HG03039 (cell line): Measurements from ENCODE around the gene COQ5.

Experiments
- ATAC-seq: cut with Tn5 transposase; IDR thresholded peaks from one replicate; pipeline ENCODE4 v1.9.1; 2021; ENCODE audit warnings: mild to moderate bottlenecking, moderate library complexity; ENCODE audit not compliant: unreplicated experiment

COQ5 gene

GRCh38 chr12:120485961-120486881 lies 42.7 kb downstream of the COQ5 start:
- no peak for ATAC-seq

- ATAC-seq, result no peak
These were observed 45.3 kb downstream of the COQ5 start for GRCh38 chr12:120483621-120484020.

GRCh38 chr12:120481022-120481767 lies 47.8 kb downstream of the COQ5 start:
- ATAC-seq, result no peak

- no peak for ATAC-seq
These were observed 48.7 kb downstream of the COQ5 start for GRCh38 chr12:120480211-120480610.

GRCh38 chr12:120479458-120479857 lies 49.5 kb downstream of the COQ5 start:
- no peak for ATAC-seq

- ATAC-seq, result no peak
These were observed 53.3 kb downstream of the COQ5 start for GRCh38 chr12:120475643-120476042.

GRCh38 chr12:120474616-120474960 lies 54.4 kb downstream of the COQ5 start:
- ATAC-seq, result no peak

- ATAC-seq, result no peak
These were observed 54.9 kb downstream of the COQ5 start for GRCh38 chr12:120473807-120474615.

- ATAC-seq, result no peak
These were observed 56.4 kb downstream of the COQ5 start for GRCh38 chr12:120472521-120472920.

GRCh38 chr12:120470150-120470784 lies 58.7 kb downstream of the COQ5 start:
- no peak for ATAC-seq

- peak; percentile 79 for ATAC-seq
These were observed 59.4 kb downstream of the COQ5 start, which contains the start of gene SRSF9 for GRCh38 chr12:120469450-120470149. Gene SRSF9, minus strand, starts transcription at chr12:120469748. Its CDS starts 139 bp downstream, at chr12:120469609.

GRCh38 chr12:120468821-120469449 lies 60.0 kb downstream of the COQ5 start:
- ATAC-seq, result peak; percentile 17

- no peak for ATAC-seq
These were observed 60.6 kb downstream of the COQ5 start for GRCh38 chr12:120468325-120468820.

GRCh38 chr12:120467439-120467838 lies 61.5 kb downstream of the COQ5 start:
- no peak for ATAC-seq

- ATAC-seq, result no peak
These were observed 62.2 kb downstream of the COQ5 start for GRCh38 chr12:120466560-120467315.

GRCh38 chr12:120465756-120466155 lies 63.2 kb downstream of the COQ5 start:
- no peak for ATAC-seq

GRCh38 chr12:120463712-120464111 lies 65.2 kb downstream of the COQ5 start:
- ATAC-seq, result no peak

- no peak for ATAC-seq
These were observed 66.8 kb downstream of the COQ5 start for GRCh38 chr12:120462099-120462640.
